Nephron (organoid): ENCODE measurements around the gene LIMK1.
"Not testable (repeated sequence)": the region's sequence is repeated elsewhere in the genome, so short reads cannot be mapped to it uniquely, and the experiment has no call there.

ENCODE experiments used
- H3K27ac Mint-ChIP-seq, 3 experiments: 2 replicates each; pipeline ENCODE4 v1.8.0; 2020; ENCODE audit warnings: mixed read lengths in 3 of 3, mild to moderate bottlenecking in 2 of 3, moderate library complexity in 1 of 3
- H3K27me3 Mint-ChIP-seq: 2 replicates; pipeline ENCODE4 v1.8.0; 2021; ENCODE audit warnings: low read depth, mild to moderate bottlenecking, moderate library complexity, mixed read lengths
- H3K36me3 Mint-ChIP-seq: 2 replicates; pipeline ENCODE4 v1.8.0; 2020; ENCODE audit warnings: low read depth, mixed read lengths
- H3K4me1 Mint-ChIP-seq: 2 replicates; pipeline ENCODE4 v1.8.0; 2020; ENCODE audit warnings: mixed read lengths
- H3K4me3 Mint-ChIP-seq, 3 experiments: 2 replicates each; pipeline ENCODE4 v1.8.0; 2020; ENCODE audit warnings: mild to moderate bottlenecking in 3 of 3, mixed read lengths in 3 of 3, moderate library complexity in 2 of 3
- H3K9me3 Mint-ChIP-seq: 2 replicates; pipeline ENCODE4 v1.8.0; 2020; ENCODE audit warnings: mixed read lengths
- CTCF ChIP-seq, 3 experiments: fragments of 200-600 bp; sonication (generic); IDR thresholded peaks; one replicate each; pipeline ENCODE4 v1.5.0; 2021; ENCODE audit warnings: antibody characterized with exemption in 3 of 3; ENCODE audit not compliant: unreplicated experiment in 3 of 3

LIMK1 gene

GRCh38 chr7:74116356-74116755 is 32.8 kb downstream of the LIMK1 start:
- Mint-ChIP-seq H3K27ac (no peak overlapping the region), H3K9me3 (no peaks in the 10 kb centered on the region), H3K27me3 (no peaks in the 10 kb centered on the region), H3K36me3 (peaks cover 35% of the 10 kb centered on the region), H3K4me3 (no peak overlapping the region), H3K4me1 (no peaks in the 10 kb centered on the region)
- no peak for TF ChIP-seq CTCF (IDR thresholded peaks at IDR 0.05; ENCODE audit: unreplicated experiment in 3 of 3)

GRCh38 chr7:74119831-74120230 is 36.2 kb downstream of the LIMK1 start:
- H3K9me3 Mint-ChIP-seq, result no peaks in the 10 kb centered on the region
- no peaks in the 10 kb centered on the region for H3K4me1 Mint-ChIP-seq
- no peak for TF ChIP-seq CTCF (IDR thresholded peaks at IDR 0.05; ENCODE audit: unreplicated experiment in 3 of 3)
- H3K27me3 Mint-ChIP-seq, result no peaks in the 10 kb centered on the region
- H3K4me3 Mint-ChIP-seq, result no peak overlapping the region
- H3K36me3 Mint-ChIP-seq, result peaks cover 29% of the 10 kb centered on the region
- H3K27ac Mint-ChIP-seq, result no peak overlapping the region

- no peak for TF ChIP-seq CTCF (IDR thresholded peaks at IDR 0.05; ENCODE audit: unreplicated experiment in 3 of 3)
- H3K36me3 Mint-ChIP-seq, result peaks cover 29% of the 10 kb centered on the region
- H3K4me1 Mint-ChIP-seq, result no peaks in the 10 kb centered on the region
- H3K9me3 Mint-ChIP-seq, result no peaks in the 10 kb centered on the region
- no peak overlapping the region for H3K27ac Mint-ChIP-seq
- no peaks in the 10 kb centered on the region for H3K27me3 Mint-ChIP-seq
- H3K4me3 Mint-ChIP-seq, result no peak overlapping the region
Measured at GRCh38 chr7:74121401-74122249, 38.0 kb downstream of the LIMK1 start.

- peaks cover 12% of the 10 kb centered on the region for H3K36me3 Mint-ChIP-seq
- not testable (repeated sequence) for H3K9me3 Mint-ChIP-seq, H3K27ac Mint-ChIP-seq, H3K27me3 Mint-ChIP-seq, H3K4me1 Mint-ChIP-seq, H3K4me3 Mint-ChIP-seq
Measured at GRCh38 chr7:74123892-74124291, 40.3 kb downstream of the LIMK1 start.

GRCh38 chr7:74126220-74126880 is 42.7 kb downstream of the LIMK1 start:
- Mint-ChIP-seq H3K36me3 (peaks cover 3% of the 10 kb centered on the region), H3K27ac (no peak overlapping the region), H3K27me3 (no peaks in the 10 kb centered on the region), H3K4me1 (no peaks in the 10 kb centered on the region), H3K9me3 (no peaks in the 10 kb centered on the region), H3K4me3 (no peak overlapping the region)
- TF ChIP-seq CTCF (IDR thresholded peaks at IDR 0.05; ENCODE audit: unreplicated experiment in 3 of 3), result no peak

- no peaks in the 10 kb centered on the region for H3K36me3 Mint-ChIP-seq
- no peak overlapping the region for H3K4me3 Mint-ChIP-seq
- H3K9me3 Mint-ChIP-seq, result no peaks in the 10 kb centered on the region
- H3K27me3 Mint-ChIP-seq, result no peaks in the 10 kb centered on the region
- TF ChIP-seq CTCF (IDR thresholded peaks at IDR 0.05; ENCODE audit: unreplicated experiment in 3 of 3), result no peak
- no peaks in the 10 kb centered on the region for H3K4me1 Mint-ChIP-seq
- no peak overlapping the region for H3K27ac Mint-ChIP-seq
Measured at GRCh38 chr7:74129887-74130286, 46.3 kb downstream of the LIMK1 start.
